DOHH2 (cell line): ENCODE results near the gene RABGAP1L.
"Not testable (repeated sequence)": the region's sequence is repeated elsewhere in the genome, so short reads cannot be mapped to it uniquely, and the experiment has no call there.

Experiments used
- EZH2phosphoT487 ChIP-seq: fragments of 200-600 bp; sonication (generic); IDR thresholded peaks from 2 replicates; pipeline ENCODE4 v1.6.1; 2017; ENCODE audit warnings: borderline replicate concordance, mild to moderate bottlenecking, antibody characterized with exemption, low read length, moderate library complexity, mixed read lengths
- TF ChIP-seq, protein P1 (sequence below): fragments of 200-600 bp; sonication (generic); IDR thresholded peaks from one replicate; pipeline ENCODE4 v1.5.1; 2014; ENCODE audit warnings: antibody characterized with exemption, mild to moderate bottlenecking, low read depth, low read length; ENCODE audit not compliant: poor library complexity, severe bottlenecking

DNA sequence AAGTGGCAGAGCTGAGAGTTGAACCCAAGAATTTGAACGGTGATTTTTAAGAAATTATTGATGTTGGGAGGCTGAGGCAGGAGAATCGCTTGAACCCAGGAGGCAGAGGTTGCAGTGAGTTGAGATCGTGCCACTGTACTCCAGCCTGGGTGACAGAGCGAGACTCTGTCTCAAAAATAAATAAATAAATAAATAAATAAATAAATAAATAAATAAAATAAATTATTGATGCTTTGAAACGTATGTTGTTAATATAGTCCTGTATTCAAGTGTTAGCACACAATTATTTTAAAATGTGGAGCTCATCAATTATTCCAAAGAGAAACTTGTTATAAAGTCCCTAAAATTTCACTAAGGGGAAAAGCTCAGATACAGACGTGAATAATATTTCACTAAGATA lies 357.4 kb downstream of the RABGAP1L start:
- TF ChIP-seq, protein P1, sequence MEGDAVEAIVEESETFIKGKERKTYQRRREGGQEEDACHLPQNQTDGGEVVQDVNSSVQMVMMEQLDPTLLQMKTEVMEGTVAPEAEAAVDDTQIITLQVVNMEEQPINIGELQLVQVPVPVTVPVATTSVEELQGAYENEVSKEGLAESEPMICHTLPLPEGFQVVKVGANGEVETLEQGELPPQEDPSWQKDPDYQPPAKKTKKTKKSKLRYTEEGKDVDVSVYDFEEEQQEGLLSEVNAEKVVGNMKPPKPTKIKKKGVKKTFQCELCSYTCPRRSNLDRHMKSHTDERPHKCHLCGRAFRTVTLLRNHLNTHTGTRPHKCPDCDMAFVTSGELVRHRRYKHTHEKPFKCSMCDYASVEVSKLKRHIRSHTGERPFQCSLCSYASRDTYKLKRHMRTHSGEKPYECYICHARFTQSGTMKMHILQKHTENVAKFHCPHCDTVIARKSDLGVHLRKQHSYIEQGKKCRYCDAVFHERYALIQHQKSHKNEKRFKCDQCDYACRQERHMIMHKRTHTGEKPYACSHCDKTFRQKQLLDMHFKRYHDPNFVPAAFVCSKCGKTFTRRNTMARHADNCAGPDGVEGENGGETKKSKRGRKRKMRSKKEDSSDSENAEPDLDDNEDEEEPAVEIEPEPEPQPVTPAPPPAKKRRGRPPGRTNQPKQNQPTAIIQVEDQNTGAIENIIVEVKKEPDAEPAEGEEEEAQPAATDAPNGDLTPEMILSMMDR, result not testable (repeated sequence)
- TF ChIP-seq EZH2phosphoT487, result not testable (repeated sequence)
